GM12878 (cell line): Measurements from ENCODE around the gene ELP2. TPM values are rescaled to one million over a fixed set of nuclear protein-coding genes. Genes with fewer than 3 reads are reported as not detected.
A peak's percentile ranks its signal among the peaks of the same experiment; 100 is the strongest.

ENCODE experiments used
- ATAC-seq: fragments of 200-7000 bp; cut with Tn5 transposase; 3 replicates; pipeline ENCODE4 v1.9.1; 2020; ENCODE audit warnings: mild to moderate bottlenecking, moderate library complexity
- BruUV-seq: library from RNA; stranded (reverse); fragments of 400-500 nt; replicated peaks from 2 replicates; lab custom pipeline; 2021; lab: Mats Ljungman, UMichigan
- CTCF ChIA-PET: fragments of 300-600 bp; sonication (Branson Sonifier 250); formaldehyde crosslinking; extraction: SDS; loops from one replicate; lab custom pipeline; 2021; ENCODE audit warnings: inconsistent platforms; lab: Yijun Ruan, JAX
- POLR2A ChIA-PET: fragments of 350-600 bp; formaldehyde crosslinking; extraction: SDS; loops from one replicate; lab custom pipeline; 2021; ENCODE audit warnings: inconsistent platforms; lab: Charles Lee
- RAD21 ChIA-PET: fragments of 300-600 bp; sonication (Branson Sonifier 250); formaldehyde crosslinking; loops from one replicate; lab custom pipeline; 2023; ENCODE audit warnings: antibody characterized with exemption; ENCODE audit not compliant: unreplicated experiment; lab: Charles Lee
- SMC1A ChIA-PET: fragments of 300-600 bp; sonication (Branson Sonifier 250); formaldehyde crosslinking; loops from one replicate; lab custom pipeline; 2023; ENCODE audit not compliant: unreplicated experiment, uncharacterized antibody; lab: Charles Lee
- DNase-seq: peaks from one replicate; pipeline ENCODE4 v3.0.0-alpha.2; 2011; ENCODE audit warnings: low read depth, low spot score
- FAIRE-seq: peaks from 3 replicates; lab custom pipeline; 2011; peaks lifted over from hg19 to GRCh38; lab: Jason Lieb, UNC
- H2AFZ ChIP-seq: 2 replicates; pipeline ENCODE4 v1.6.0; 2011; ENCODE audit warnings: low read depth, low read length, control low read depth; ENCODE audit not compliant: control insufficient read depth
- H3K27ac ChIP-seq: 2 replicates; pipeline ENCODE4 v1.5.1; 2011; ENCODE audit warnings: control low read depth; ENCODE audit not compliant: control insufficient read depth, insufficient read depth
- H3K27me3 ChIP-seq, 2 experiments: replicated peaks in 1 of 2; 2 replicates each; pipeline versions ENCODE4 v1.6.0 to v1.6.1; 2011; ENCODE audit warnings: low read length in 1 of 2; ENCODE audit not compliant: control insufficient read depth in 2 of 2, insufficient read depth in 2 of 2
- H3K36me3 ChIP-seq, 2 experiments: 2 replicates each; pipeline ENCODE4 v1.5.1; 2011; ENCODE audit warnings: low read length in 1 of 2; ENCODE audit not compliant: control insufficient read depth in 2 of 2, insufficient read depth in 2 of 2
- H3K4me1 ChIP-seq: 2 replicates; pipeline ENCODE4 v1.6.1; 2011; ENCODE audit warnings: mild to moderate bottlenecking, low read length, moderate library complexity, mixed read lengths; ENCODE audit not compliant: control insufficient read depth, insufficient read depth
- H3K4me2 ChIP-seq: 2 replicates; pipeline ENCODE4 v1.6.0; 2011; ENCODE audit warnings: control low read depth; ENCODE audit not compliant: control insufficient read depth, insufficient read depth
- H3K4me3 ChIP-seq: fragments of 200-600 bp; sonication (generic); 2 replicates; pipeline ENCODE4 v1.5.1; 2016
- H3K79me2 ChIP-seq: 2 replicates; pipeline ENCODE4 v1.6.0; 2011; ENCODE audit warnings: low read length; ENCODE audit not compliant: control insufficient read depth, insufficient read depth
- H3K9ac ChIP-seq: 2 replicates; pipeline ENCODE4 v1.8.0; 2011; ENCODE audit warnings: low read length, control low read depth, mixed read lengths; ENCODE audit not compliant: control insufficient read depth, insufficient read depth
- H3K9me3 ChIP-seq: replicated peaks from 3 replicates; pipeline ENCODE4 v1.5.1; 2011; ENCODE audit warnings: mild to moderate bottlenecking, low read length; ENCODE audit not compliant: control insufficient read depth, insufficient read depth
- H4K20me1 ChIP-seq: 2 replicates; pipeline ENCODE4 v1.6.0; 2011; ENCODE audit not compliant: control insufficient read depth, insufficient read depth
- BRCA1 ChIP-seq: IDR thresholded peaks from 2 replicates; pipeline ENCODE4 v1.6.1; 2011; ENCODE audit warnings: low read depth, low read length, improper control_type of control experiment
- CHD2 ChIP-seq: IDR thresholded peaks from 2 replicates; pipeline ENCODE4 v1.6.1; 2011; ENCODE audit warnings: low read depth, low read length, improper control_type of control experiment, borderline replicate concordance
- EP300 ChIP-seq, 2 experiments: fragments of 150-350 bp in 1 of 2; IDR thresholded peaks; 2 replicates each; pipeline ENCODE4 v1.6.1; 2011 to 2012; ENCODE audit warnings: low read depth in 2 of 2, low read length in 2 of 2, borderline replicate concordance in 1 of 2, improper control_type of control experiment in 1 of 2, inconsistent platforms in 1 of 2; ENCODE audit not compliant: control insufficient read depth in 1 of 2
- HDAC6 ChIP-seq: fragments of 200-600 bp; sonication (generic); IDR thresholded peaks from one replicate; pipeline ENCODE4 v1.8.0; 2017; ENCODE audit warnings: antibody characterized with exemption; ENCODE audit not compliant: unreplicated experiment
- LARP7 ChIP-seq: fragments of 450-650 bp; IDR thresholded peaks from 2 replicates; pipeline ENCODE4 v1.6.1; 2017; ENCODE audit warnings: mild to moderate bottlenecking
- MAX ChIP-seq: IDR thresholded peaks from 2 replicates; pipeline ENCODE4 v1.6.1; 2012; ENCODE audit warnings: low read depth, low read length, improper control_type of control experiment
- MTA3 ChIP-seq: IDR thresholded peaks from 2 replicates; pipeline ENCODE4 v1.6.1; 2012; ENCODE audit warnings: low read length, inconsistent platforms, borderline replicate concordance
- NR2F1 ChIP-seq: fragments of 450-650 bp; conservative IDR thresholded peaks from 2 replicates; pipeline ENCODE4 v1.6.1; 2017; ENCODE audit warnings: mild to moderate bottlenecking
- NRF1 ChIP-seq: conservative IDR thresholded peaks from 2 replicates; pipeline ENCODE4 v1.6.1; 2011; ENCODE audit warnings: mild to moderate bottlenecking, low read depth, low read length, improper control_type of control experiment
- SIX5 ChIP-seq: IDR thresholded peaks from 2 replicates; pipeline ENCODE4 v1.6.1; 2011; ENCODE audit warnings: mild to moderate bottlenecking, low read depth, low read length, moderate library complexity; ENCODE audit not compliant: severe bottlenecking
- SMARCA5 ChIP-seq: fragments of 450-650 bp; IDR thresholded peaks from 2 replicates; pipeline ENCODE4 v1.6.1; 2017; ENCODE audit warnings: mild to moderate bottlenecking
- YY1 ChIP-seq: IDR thresholded peaks from 2 replicates; pipeline ENCODE4 v1.6.1; 2011; ENCODE audit warnings: low read depth, mild to moderate bottlenecking, low read length
- ZNF274 ChIP-seq: IDR thresholded peaks from one replicate; pipeline ENCODE4 v1.8.0; 2011; ENCODE audit not compliant: insufficient read length, insufficient read depth
- ZSCAN29 ChIP-seq: fragments of 450-650 bp; IDR thresholded peaks from 2 replicates; pipeline ENCODE4 v1.6.1; 2017; ENCODE audit warnings: mild to moderate bottlenecking, moderate library complexity
- WGBS: methylation state at CpG from one replicate; pipeline ENCODE4 v1.1.6; 2016; ENCODE audit warnings: low lambda C conversion rate; ENCODE audit not compliant: insufficient replicate concordance, insufficient coverage; ENCODE audit errors: missing lambda C conversion rate; 5-methylcytosine and 5-hydroxymethylcytosine counted together
- in situ Hi-C: fragments of 300-500 bp; cut with MboI; formaldehyde crosslinking; loops from 9 replicates; pipeline ENCODE4 v1.14.3; 2018; ENCODE audit warnings: mixed read lengths
- intact Hi-C: fragments of 100-400 bp; cut with micrococcal nuclease; formaldehyde crosslinking; loops from one replicate; pipeline ENCODE4 v1.14.2; 2022; ENCODE audit not compliant: unreplicated experiment
- polyA plus RNA-seq, 11 experiments: library from polyadenylated mRNA; depleted of rRNA in 4 of 11; unstranded in 6 of 11; stranded (reverse) in 5 of 11; fragments of >200 nt; fragmentation: Nextera tagmentation in 4 of 11; fragmentation: Illumina TruSeq in 1 of 11; extraction: Ambion mirVana in 4 of 11; extraction: Trizol in 1 of 11; gene quantifications; 1 replicate in 1 of 11; 2 replicates in 10 of 11; pipeline versions ENCODE4 v1.2.1 to v1.2.3, GENCODE V29; 2011 to 2016; ENCODE audit warnings: inconsistent platforms in 2 of 11, missing spikeins in 2 of 11, low read depth in 1 of 11
- total RNA-seq, 4 experiments: library from RNA; depleted of rRNA in 3 of 4; stranded (reverse); fragments of >200 nt in 3 of 4; fragmentation: Illumina TruSeq in 1 of 4; extraction: Trizol in 1 of 4; gene quantifications; 2 replicates each; pipeline versions ENCODE4 v1.2.1 to v1.2.3, GENCODE V29; 2013 to 2021
- TF ChIP-seq, protein P1 (sequence below): fragments of 450-650 bp; IDR thresholded peaks from 2 replicates; pipeline ENCODE4 v1.6.1; 2018; ENCODE audit warnings: mild to moderate bottlenecking, low read depth, moderate library complexity; ENCODE audit not compliant: partially characterized antibody
- TF ChIP-seq, protein P2 (sequence below): fragments of 450-650 bp; IDR thresholded peaks from 2 replicates; pipeline ENCODE4 v1.6.1; 2017; ENCODE audit warnings: mild to moderate bottlenecking, moderate library complexity

The ELP2 gene
- total and polyA plus RNA-seq, 10 of the 15 experiments (the other 5 are each of a cell fraction or from before 2014, with no cell fraction given), result 56.9 to 134 (median 88.5) TPM

- no TSS peak for BruUV-seq
- no peaks in the 10 kb centered on the region for H3K79me2 ChIP-seq
- TF ChIP-seq, protein P1, sequence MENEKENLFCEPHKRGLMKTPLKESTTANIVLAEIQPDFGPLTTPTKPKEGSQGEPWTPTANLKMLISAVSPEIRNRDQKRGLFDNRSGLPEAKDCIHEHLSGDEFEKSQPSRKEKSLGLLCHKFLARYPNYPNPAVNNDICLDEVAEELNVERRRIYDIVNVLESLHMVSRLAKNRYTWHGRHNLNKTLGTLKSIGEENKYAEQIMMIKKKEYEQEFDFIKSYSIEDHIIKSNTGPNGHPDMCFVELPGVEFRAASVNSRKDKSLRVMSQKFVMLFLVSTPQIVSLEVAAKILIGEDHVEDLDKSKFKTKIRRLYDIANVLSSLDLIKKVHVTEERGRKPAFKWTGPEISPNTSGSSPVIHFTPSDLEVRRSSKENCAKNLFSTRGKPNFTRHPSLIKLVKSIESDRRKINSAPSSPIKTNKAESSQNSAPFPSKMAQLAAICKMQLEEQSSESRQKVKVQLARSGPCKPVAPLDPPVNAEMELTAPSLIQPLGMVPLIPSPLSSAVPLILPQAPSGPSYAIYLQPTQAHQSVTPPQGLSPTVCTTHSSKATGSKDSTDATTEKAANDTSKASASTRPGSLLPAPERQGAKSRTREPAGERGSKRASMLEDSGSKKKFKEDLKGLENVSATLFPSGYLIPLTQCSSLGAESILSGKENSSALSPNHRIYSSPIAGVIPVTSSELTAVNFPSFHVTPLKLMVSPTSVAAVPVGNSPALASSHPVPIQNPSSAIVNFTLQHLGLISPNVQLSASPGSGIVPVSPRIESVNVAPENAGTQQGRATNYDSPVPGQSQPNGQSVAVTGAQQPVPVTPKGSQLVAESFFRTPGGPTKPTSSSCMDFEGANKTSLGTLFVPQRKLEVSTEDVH, result no peak
- TF ChIP-seq CHD2 (no peak), MAX (no peak), SIX5 (no peak), ZSCAN29 (peak; percentile 70; the same call in 1 of the 2 replicates), EP300 (IDR thresholded peaks at IDR 0.05; ENCODE audit: borderline replicate concordance in 1 of 2, control insufficient read depth in 1 of 2, low read depth in 2 of 2, low read length in 2 of 2) (no peak), LARP7 (peak; percentile 66), SMARCA5 (peak; percentile 37; the same call in 1 of the 2 replicates), NR2F1 (0 out of 2 replicates have a peak, but pooled peaks have one; percentile 22), ZNF274 (no peak), MTA3 (no peak), BRCA1 (no peak), NRF1 (no peak), HDAC6 (no peak), YY1 (peak; percentile 30; the same call in 1 of the 2 replicates)
- TF ChIP-seq, protein P2, sequence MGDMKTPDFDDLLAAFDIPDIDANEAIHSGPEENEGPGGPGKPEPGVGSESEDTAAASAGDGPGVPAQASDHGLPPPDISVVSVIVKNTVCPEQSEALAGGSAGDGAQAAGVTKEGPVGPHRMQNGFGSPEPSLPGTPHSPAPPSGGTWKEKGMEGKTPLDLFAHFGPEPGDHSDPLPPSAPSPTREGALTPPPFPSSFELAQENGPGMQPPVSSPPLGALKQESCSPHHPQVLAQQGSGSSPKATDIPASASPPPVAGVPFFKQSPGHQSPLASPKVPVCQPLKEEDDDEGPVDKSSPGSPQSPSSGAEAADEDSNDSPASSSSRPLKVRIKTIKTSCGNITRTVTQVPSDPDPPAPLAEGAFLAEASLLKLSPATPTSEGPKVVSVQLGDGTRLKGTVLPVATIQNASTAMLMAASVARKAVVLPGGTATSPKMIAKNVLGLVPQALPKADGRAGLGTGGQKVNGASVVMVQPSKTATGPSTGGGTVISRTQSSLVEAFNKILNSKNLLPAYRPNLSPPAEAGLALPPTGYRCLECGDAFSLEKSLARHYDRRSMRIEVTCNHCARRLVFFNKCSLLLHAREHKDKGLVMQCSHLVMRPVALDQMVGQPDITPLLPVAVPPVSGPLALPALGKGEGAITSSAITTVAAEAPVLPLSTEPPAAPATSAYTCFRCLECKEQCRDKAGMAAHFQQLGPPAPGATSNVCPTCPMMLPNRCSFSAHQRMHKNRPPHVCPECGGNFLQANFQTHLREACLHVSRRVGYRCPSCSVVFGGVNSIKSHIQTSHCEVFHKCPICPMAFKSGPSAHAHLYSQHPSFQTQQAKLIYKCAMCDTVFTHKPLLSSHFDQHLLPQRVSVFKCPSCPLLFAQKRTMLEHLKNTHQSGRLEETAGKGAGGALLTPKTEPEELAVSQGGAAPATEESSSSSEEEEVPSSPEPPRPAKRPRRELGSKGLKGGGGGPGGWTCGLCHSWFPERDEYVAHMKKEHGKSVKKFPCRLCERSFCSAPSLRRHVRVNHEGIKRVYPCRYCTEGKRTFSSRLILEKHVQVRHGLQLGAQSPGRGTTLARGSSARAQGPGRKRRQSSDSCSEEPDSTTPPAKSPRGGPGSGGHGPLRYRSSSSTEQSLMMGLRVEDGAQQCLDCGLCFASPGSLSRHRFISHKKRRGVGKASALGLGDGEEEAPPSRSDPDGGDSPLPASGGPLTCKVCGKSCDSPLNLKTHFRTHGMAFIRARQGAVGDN, result 0 out of 2 replicates have a peak, but pooled peaks have one; percentile 19
These were observed 57.6 kb downstream of the ELP2 start, which contains the start of gene MOCOS for GRCh38 chr18:36187193-36187825. Gene MOCOS, plus strand, starts transcription at chr18:36187497. Its CDS starts 43 bp downstream, at chr18:36187540.

More at GRCh38 chr18:36187193-36187825, 57.6 kb downstream of the ELP2 start, which contains the start of gene MOCOS:
- peak within 1 kb of the TSS; percentile 90 for H3K4me3 ChIP-seq
- FAIRE-seq (no peak), ATAC-seq (peak; percentile 93), DNase-seq (no peak)
- intact Hi-C loops (no loop called here), in situ Hi-C loops (no loop called here)
- H3K36me3 ChIP-seq, result no peaks in the 10 kb centered on the region
- no peaks in the 10 kb centered on the region for H3K9me3 ChIP-seq
- ChIA-PET CTCF (interaction anchor here (0.8 to 2.1 kb wide), 3 partner anchors 23 to 95 kb away, joined by 3 to 5 read pairs (median 4); no protein-coding TSS in a partner anchor), POLR2A (interaction anchor here (0.7 kb wide), 1 partner anchor 324 kb away, joined by 4 read pairs; no protein-coding TSS in a partner anchor), RAD21 (interaction anchor here (1.0 kb wide), 1 partner anchor 97 kb away, joined by 4 read pairs; no protein-coding TSS in a partner anchor), SMC1A (interaction anchor here (1.4 kb wide), 1 partner anchor 15 kb away, joined by 3 read pairs; no protein-coding TSS in a partner anchor)
- no peak within 1 kb of the TSS for H3K27ac ChIP-seq
- H3K9ac ChIP-seq, result peak within 1 kb of the TSS; percentile 24; the same call in 1 of the 2 replicates
- H4K20me1 ChIP-seq, result no peaks in the 10 kb centered on the region
- H3K4me1 ChIP-seq, result peaks cover 9% of the 10 kb centered on the region; the same call in 1 of the 2 replicates
- no peaks in the 10 kb centered on the region for H3K27me3 ChIP-seq
- H3K4me2 ChIP-seq, result peak within 1 kb of the TSS; percentile 80
- peak within 1 kb of the TSS; percentile 31 for H2AFZ ChIP-seq
- 8% methylated on average over 62 of the region's 66 CpGs for WGBS
